Measurements from ENCODE around the gene CAMK1G. TPM values are rescaled to one million over a fixed set of nuclear protein-coding genes. Genes with fewer than 3 reads are reported as not detected.
A peak's percentile ranks its signal among the peaks of the same experiment; 100 is the strongest.

CAMK1G gene
- total RNA-seq, result 1 to 10 TPM; 1.1 to 1.4 TPM
- 2.0 TPM for polyA plus RNA-seq (ENCODE audit: insufficient read depth, low read depth, low replicate concordance)
- long read RNA-seq, donor 1, result 0 reads
- long read RNA-seq, donor 2, result 0 reads

- Histone ChIP-seq H3K27ac (no peak within 1 kb of the TSS), H3K4me3 (peak within 1 kb of the TSS; percentile 3), H3K27me3 (no peaks in the 10 kb centered on the region), H3K36me3 (ENCODE audit: low read depth, missing control alignments) (no peaks in the 10 kb centered on the region), H3K9me3 (no peaks in the 10 kb centered on the region), H3K4me1 (peaks cover 10% of the 10 kb centered on the region)
- WGBS, 2 donors, result 27 to 28% methylated on average over 6 of the region's 6 CpGs
- intact Hi-C loops (cut with DNase I; ENCODE audit: low total_unique reads), result loop anchor here (10.0 kb wide), 1 partner anchor 161 kb away; no protein-coding TSS in a partner anchor
- TF ChIP-seq POLR2A (IDR thresholded peaks at IDR 0.05), result no peak
- no peak for TF ChIP-seq CTCF (IDR thresholded peaks at IDR 0.05)
- DNase-seq, result peak; percentile 32
These were observed at the start of gene CAMK1G for GRCh38 chr1:209583408-209583807. Gene CAMK1G (plus strand): TSS chr1:209583714. CDS start chr1:209594984, 11,270 bp downstream.

GRCh38 chr1:209534496-209535250 is 48.8 kb upstream of the CAMK1G start:
- no peaks in the 10 kb centered on the region for H3K4me1 ChIP-seq
- TF ChIP-seq CTCF (IDR thresholded peaks at IDR 0.05), result no peak
- no peak for TF ChIP-seq POLR2A (IDR thresholded peaks at IDR 0.05)
- 84 to 88% methylated on average over 8 of the region's 8 CpGs for WGBS, 2 donors
- H3K27ac ChIP-seq, result no peak overlapping the region
- intact Hi-C loops (cut with DNase I; ENCODE audit: low total_unique reads), result no loop called here
- H3K27me3 ChIP-seq, result no peaks in the 10 kb centered on the region
- no peak for DNase-seq
- no peaks in the 10 kb centered on the region for H3K36me3 ChIP-seq (ENCODE audit: low read depth, missing control alignments)
- no peaks in the 10 kb centered on the region for H3K9me3 ChIP-seq
- H3K4me3 ChIP-seq, result no peak overlapping the region

GRCh38 chr1:209536843-209537242 is 46.7 kb upstream of the CAMK1G start:
- intact Hi-C loops (cut with DNase I; ENCODE audit: low total_unique reads), result no loop called here
- 69 to 82% methylated on average over 2 of the region's 2 CpGs for WGBS, 2 donors
- H3K27me3 ChIP-seq, result no peaks in the 10 kb centered on the region
- no peak for TF ChIP-seq POLR2A (IDR thresholded peaks at IDR 0.05)
- TF ChIP-seq CTCF (IDR thresholded peaks at IDR 0.05), result no peak
- H3K4me1 ChIP-seq, result no peaks in the 10 kb centered on the region
- H3K9me3 ChIP-seq, result no peaks in the 10 kb centered on the region
- H3K4me3 ChIP-seq, result no peak overlapping the region
- H3K27ac ChIP-seq, result no peak overlapping the region
- no peaks in the 10 kb centered on the region for H3K36me3 ChIP-seq (ENCODE audit: low read depth, missing control alignments)
- DNase-seq, result no peak

GRCh38 chr1:209537336-209538114 is 46.0 kb upstream of the CAMK1G start:
- H3K27me3 ChIP-seq, result no peaks in the 10 kb centered on the region
- no peak for DNase-seq
- H3K27ac ChIP-seq, result no peak overlapping the region
- intact Hi-C loops (cut with DNase I; ENCODE audit: low total_unique reads), result no loop called here
- no peaks in the 10 kb centered on the region for H3K36me3 ChIP-seq (ENCODE audit: low read depth, missing control alignments)
- H3K9me3 ChIP-seq, result no peaks in the 10 kb centered on the region
- 79 to 93% methylated on average over 1 of the region's 1 CpG for WGBS, 2 donors
- no peak overlapping the region for H3K4me3 ChIP-seq
- no peak for TF ChIP-seq CTCF (IDR thresholded peaks at IDR 0.05)
- H3K4me1 ChIP-seq, result no peaks in the 10 kb centered on the region

Data from testis (tissue), 5 donors.